Measurements from ENCODE around the gene MBNL2. TPM values are rescaled to one million over a fixed set of nuclear protein-coding genes. Genes with fewer than 3 reads are reported as not detected.

MBNL2 gene
- total and polyA plus RNA-seq, 5 donors = 23.2 to 89.6 (median 75.8) TPM

GRCh38 chr13:97241761-97242160 lies 19.6 kb downstream of the MBNL2 start:
- Histone ChIP-seq H3K27ac (ENCODE audit: low read length) (peak overlapping the region; percentile 65), H3K9me3 (ENCODE audit: control insufficient read depth, low read length) (no peaks in the 10 kb centered on the region), H3K4me3 (ENCODE audit: low read length) (no peak overlapping the region), H3K27me3 (ENCODE audit: control insufficient read depth, insufficient read depth) (no peaks in the 10 kb centered on the region), H3K4me1 (ENCODE audit: control insufficient read depth, insufficient read depth, low read length) (peaks cover 35% of the 10 kb centered on the region)
- ATAC-seq = peak; percentile 63 to 78
- peak in 1 of 3 donors; percentile 41 for DNase-seq
- intact Hi-C loops (cut with DNase I) = no loop called here
- 67% methylated on average over 5 of the region's 5 CpGs for WGBS

GRCh38 chr13:97242755-97243497 lies 20.8 kb downstream of the MBNL2 start:
- Histone ChIP-seq H3K4me1 (ENCODE audit: control insufficient read depth, insufficient read depth, low read length) (peaks cover 28% of the 10 kb centered on the region), H3K9me3 (ENCODE audit: control insufficient read depth, low read length) (no peaks in the 10 kb centered on the region), H3K4me3 (ENCODE audit: low read length) (no peak overlapping the region), H3K27me3 (ENCODE audit: control insufficient read depth, insufficient read depth) (no peaks in the 10 kb centered on the region), H3K27ac (ENCODE audit: low read length) (peak overlapping the region; percentile 84)
- WGBS = 58% methylated on average over 13 of the region's 13 CpGs
- DNase-seq = peak in 1 of 3 donors; percentile 68
- intact Hi-C loops (cut with DNase I) = no loop called here
- peak in 1 of 2 donors; percentile 27 for ATAC-seq

- DNase-seq (no peak), ATAC-seq (no peak)
- Histone ChIP-seq H3K27ac (ENCODE audit: low read length) (no peak overlapping the region), H3K27me3 (ENCODE audit: control insufficient read depth, insufficient read depth) (no peaks in the 10 kb centered on the region), H3K4me1 (ENCODE audit: control insufficient read depth, insufficient read depth, low read length) (peaks cover 21% of the 10 kb centered on the region), H3K4me3 (ENCODE audit: low read length) (no peak overlapping the region), H3K9me3 (ENCODE audit: control insufficient read depth, low read length) (no peaks in the 10 kb centered on the region)
- WGBS = 30% methylated on average over 8 of the region's 8 CpGs
- intact Hi-C loops (cut with DNase I) = no loop called here
Observed at GRCh38 chr13:97243915-97244781, 22.0 kb downstream of the MBNL2 start.

- H3K4me3 ChIP-seq (ENCODE audit: low read length) = no peak overlapping the region
- no peaks in the 10 kb centered on the region for H3K9me3 ChIP-seq (ENCODE audit: control insufficient read depth, low read length)
- peaks cover 21% of the 10 kb centered on the region for H3K4me1 ChIP-seq (ENCODE audit: control insufficient read depth, insufficient read depth, low read length)
- DNase-seq (no peak), ATAC-seq (no peak)
- intact Hi-C loops (cut with DNase I) = no loop called here
- no peaks in the 10 kb centered on the region for H3K27me3 ChIP-seq (ENCODE audit: control insufficient read depth, insufficient read depth)
- peak overlapping the region; percentile 18 for H3K27ac ChIP-seq (ENCODE audit: low read length)
Observed at GRCh38 chr13:97245011-97245410, 22.9 kb downstream of the MBNL2 start.

- Histone ChIP-seq H3K9me3 (ENCODE audit: control insufficient read depth, low read length) (no peaks in the 10 kb centered on the region), H3K4me3 (ENCODE audit: low read length) (peak overlapping the region; percentile 30), H3K27me3 (ENCODE audit: control insufficient read depth, insufficient read depth) (no peaks in the 10 kb centered on the region), H3K4me1 (ENCODE audit: control insufficient read depth, insufficient read depth, low read length) (peaks cover 18% of the 10 kb centered on the region), H3K27ac (ENCODE audit: low read length) (peak overlapping the region; percentile 67)
- intact Hi-C loops (cut with DNase I) = no loop called here
- DNase-seq = no peak
- ATAC-seq = no peak
- 35% methylated on average over 7 of the region's 7 CpGs for WGBS
Observed at GRCh38 chr13:97246596-97247158, 24.5 kb downstream of the MBNL2 start.

- Histone ChIP-seq H3K27ac (ENCODE audit: low read length) (peak overlapping the region; percentile 45), H3K4me3 (ENCODE audit: low read length) (no peak overlapping the region), H3K9me3 (ENCODE audit: control insufficient read depth, low read length) (no peaks in the 10 kb centered on the region), H3K4me1 (ENCODE audit: control insufficient read depth, insufficient read depth, low read length) (peaks cover 10% of the 10 kb centered on the region), H3K27me3 (ENCODE audit: control insufficient read depth, insufficient read depth) (no peaks in the 10 kb centered on the region)
- 86% methylated on average over 6 of the region's 6 CpGs for WGBS
- no peak for DNase-seq
- intact Hi-C loops (cut with DNase I) = no loop called here
- ATAC-seq = peak; percentile 43 to 50
Observed at GRCh38 chr13:97248243-97248642, 26.1 kb downstream of the MBNL2 start.

- WGBS = 57% methylated on average over 5 of the region's 5 CpGs
Observed at GRCh38 chr13:97249093-97249795, 27.1 kb downstream of the MBNL2 start.

GRCh38 chr13:97249796-97250495 lies 27.8 kb downstream of the MBNL2 start:
- no peaks in the 10 kb centered on the region for H3K27me3 ChIP-seq (ENCODE audit: control insufficient read depth, insufficient read depth)
- peak overlapping the region; percentile 6 for H3K4me3 ChIP-seq (ENCODE audit: low read length)
- peak; percentile 59 to 60 for ATAC-seq
- peaks cover 10% of the 10 kb centered on the region for H3K4me1 ChIP-seq (ENCODE audit: control insufficient read depth, insufficient read depth, low read length)
- no peak for DNase-seq
- intact Hi-C loops (cut with DNase I) = no loop called here
- 38% methylated on average over 3 of the region's 3 CpGs for WGBS
- no peaks in the 10 kb centered on the region for H3K9me3 ChIP-seq (ENCODE audit: control insufficient read depth, low read length)
- peak overlapping the region; percentile 45 for H3K27ac ChIP-seq (ENCODE audit: low read length)

More at GRCh38 chr13:97249093-97249795, 27.1 kb downstream of the MBNL2 start:
- Histone ChIP-seq H3K9me3 (ENCODE audit: control insufficient read depth, low read length) (no peaks in the 10 kb centered on the region), H3K27ac (ENCODE audit: low read length) (no peak overlapping the region), H3K27me3 (ENCODE audit: control insufficient read depth, insufficient read depth) (no peaks in the 10 kb centered on the region), H3K4me3 (ENCODE audit: low read length) (peak overlapping the region; percentile 6), H3K4me1 (ENCODE audit: control insufficient read depth, insufficient read depth, low read length) (peaks cover 8% of the 10 kb centered on the region)
- DNase-seq (no peak), ATAC-seq (peak; percentile 63 to 64)
- intact Hi-C loops (cut with DNase I) = no loop called here

- Histone ChIP-seq H3K4me3 (ENCODE audit: low read length) (no peak overlapping the region), H3K27me3 (ENCODE audit: control insufficient read depth, insufficient read depth) (no peaks in the 10 kb centered on the region), H3K4me1 (ENCODE audit: control insufficient read depth, insufficient read depth, low read length) (peaks cover 12% of the 10 kb centered on the region), H3K9me3 (ENCODE audit: control insufficient read depth, low read length) (no peaks in the 10 kb centered on the region), H3K27ac (ENCODE audit: low read length) (no peak overlapping the region)
- intact Hi-C loops (cut with DNase I) = no loop called here
- ATAC-seq (peak in 1 of 2 donors; percentile 52), DNase-seq (no peak)
Observed at GRCh38 chr13:97250560-97250959, 28.4 kb downstream of the MBNL2 start.

- 81% methylated on average over 1 of the region's 1 CpG for WGBS
- no peak for ATAC-seq
- H3K27ac ChIP-seq (ENCODE audit: low read length) = no peak overlapping the region
- H3K4me3 ChIP-seq (ENCODE audit: low read length) = no peak overlapping the region
- H3K9me3 ChIP-seq (ENCODE audit: control insufficient read depth, low read length) = no peaks in the 10 kb centered on the region
- peaks cover 16% of the 10 kb centered on the region for H3K4me1 ChIP-seq (ENCODE audit: control insufficient read depth, insufficient read depth, low read length)
- H3K27me3 ChIP-seq (ENCODE audit: control insufficient read depth, insufficient read depth) = no peaks in the 10 kb centered on the region
- intact Hi-C loops (cut with DNase I) = no loop called here
- no peak for DNase-seq
Observed at GRCh38 chr13:97252735-97253134, 30.6 kb downstream of the MBNL2 start.

All from right cardiac atrium (tissue), 5 donors.